ENCODE data around the gene CORO2B.

CORO2B gene

GRCh38 chr15:68550498-68551295, 28.1 kb upstream of the CORO2B start (continued):
- no peak for TF ChIP-seq PATZ1 (CRISPR knock-in tag; IDR thresholded peaks at IDR 0.05; ENCODE audit: borderline replicate concordance)
- no peak for TF ChIP-seq ZNF70 (CRISPR knock-in tag; IDR thresholded peaks at IDR 0.05)

GRCh38 chr15:68551296-68551635, 27.5 kb upstream of the CORO2B start:
- no peak for ATAC-seq
- TF ChIP-seq ZC3H10 (CRISPR knock-in tag; IDR thresholded peaks at IDR 0.05) (no peak), ZNF8 (CRISPR knock-in tag; IDR thresholded peaks at IDR 0.05) (no peak), CREB5 (CRISPR knock-in tag; IDR thresholded peaks at IDR 0.05; ENCODE audit: low read depth) (no peak), CSRNP3 (CRISPR knock-in tag; IDR thresholded peaks at IDR 0.05) (no peak), PPARA (CRISPR knock-in tag; IDR thresholded peaks at IDR 0.05; ENCODE audit: borderline replicate concordance) (no peak), POU6F1 (CRISPR knock-in tag; IDR thresholded peaks at IDR 0.05; ENCODE audit: borderline replicate concordance, low read depth) (no peak), BACH2 (CRISPR knock-in tag; IDR thresholded peaks at IDR 0.05; ENCODE audit: borderline replicate concordance) (no peak), PATZ1 (CRISPR knock-in tag; IDR thresholded peaks at IDR 0.05; ENCODE audit: borderline replicate concordance) (no peak), ZNF70 (CRISPR knock-in tag; IDR thresholded peaks at IDR 0.05) (no peak), GLIS3 (CRISPR knock-in tag; IDR thresholded peaks at IDR 0.05) (no peak)

- TF ChIP-seq ARNTL (CRISPR knock-in tag; IDR thresholded peaks at IDR 0.05; ENCODE audit: borderline replicate concordance, low read depth) (no peak), ZFP3 (CRISPR knock-in tag; IDR thresholded peaks at IDR 0.05) (no peak), RARB (CRISPR knock-in tag; IDR thresholded peaks at IDR 0.05) (no peak), TSHZ2 (CRISPR knock-in tag; IDR thresholded peaks at IDR 0.05) (no peak), CREB5 (CRISPR knock-in tag; IDR thresholded peaks at IDR 0.05; ENCODE audit: low read depth) (no peak), POU6F1 (CRISPR knock-in tag; IDR thresholded peaks at IDR 0.05; ENCODE audit: borderline replicate concordance, low read depth) (no peak), ZFP30 (CRISPR knock-in tag; IDR thresholded peaks at IDR 0.05) (no peak)
- no peak for ATAC-seq
Measured at GRCh38 chr15:68552344-68552743, 26.4 kb upstream of the CORO2B start.

Data from SK-N-SH treated with all-trans-retinoic acid at 6 μM for 48 hours (cell line).